Embryonic facial prominence (tissue), 1 donor: ENCODE data around the gene SPECC1L.

Source experiments
- DNase-seq: peaks from one replicate; pipeline ENCODE4 v3.0.0-alpha.2; 2016; ENCODE audit errors: extremely low spot score

Gene SPECC1L

GRCh38 chr22:24361976-24362646 is 91.5 kb downstream of the SPECC1L start:
- no peak for DNase-seq

GRCh38 chr22:24363243-24363642 is 92.6 kb downstream of the SPECC1L start:
- no peak for DNase-seq

- no peak for DNase-seq
These were observed 96.1 kb downstream of the SPECC1L start for GRCh38 chr22:24366701-24367100.

- no peak for DNase-seq
These were observed 97.2 kb downstream of the SPECC1L start for GRCh38 chr22:24367841-24368240.

GRCh38 chr22:24370401-24370800 is 99.8 kb downstream of the SPECC1L start:
- DNase-seq = no peak

GRCh38 chr22:24376002-24376401 is 105.4 kb downstream of the SPECC1L start:
- no peak for DNase-seq

- DNase-seq = no peak
These were observed 106.0 kb downstream of the SPECC1L start for GRCh38 chr22:24376586-24376985.

- DNase-seq = no peak
These were observed 108.9 kb downstream of the SPECC1L start for GRCh38 chr22:24379536-24379935.

- DNase-seq = no peak
These were observed 109.7 kb downstream of the SPECC1L start for GRCh38 chr22:24380220-24380904.

- no peak for DNase-seq
These were observed 110.2 kb downstream of the SPECC1L start for GRCh38 chr22:24380905-24381230.

GRCh38 chr22:24383061-24383460 is 112.4 kb downstream of the SPECC1L start:
- no peak for DNase-seq

- DNase-seq = no peak
These were observed 113.5 kb downstream of the SPECC1L start for GRCh38 chr22:24384131-24384530.

GRCh38 chr22:24386937-24387471 is 116.4 kb downstream of the SPECC1L start:
- DNase-seq = no peak

GRCh38 chr22:24389680-24390079 is 119.0 kb downstream of the SPECC1L start:
- DNase-seq = no peak

- no peak for DNase-seq
These were observed 119.5 kb downstream of the SPECC1L start for GRCh38 chr22:24390156-24390555.

- DNase-seq = no peak
These were observed 119.9 kb downstream of the SPECC1L start for GRCh38 chr22:24390576-24390975.

- no peak for DNase-seq
These were observed 121.2 kb downstream of the SPECC1L start for GRCh38 chr22:24391836-24392217.

GRCh38 chr22:24392218-24392931 is 121.7 kb downstream of the SPECC1L start:
- no peak for DNase-seq

- DNase-seq = no peak
These were observed 122.5 kb downstream of the SPECC1L start for GRCh38 chr22:24393012-24393559.

- no peak for DNase-seq
These were observed 123.2 kb downstream of the SPECC1L start for GRCh38 chr22:24393848-24394247.

- no peak for DNase-seq
These were observed 123.6 kb downstream of the SPECC1L start for GRCh38 chr22:24394254-24394653.

GRCh38 chr22:24398409-24398808 is 127.8 kb downstream of the SPECC1L start:
- DNase-seq = no peak
